Measurements from ENCODE around the gene TMEM192. TPM values are rescaled to one million over a fixed set of nuclear protein-coding genes. Genes with fewer than 3 reads are reported as not detected.

TMEM192 gene
- polyA plus RNA-seq, 2 of the 4 experiments (the other 2 are of a cell fraction): 8.4 to 19.3 TPM

GRCh38 chr4:165152527-165152926 lies 39.9 kb upstream of the TMEM192 start:
- H3K9me3 ChIP-seq: 0 out of 3 replicates have a peak, but pooled peaks cover 2% of the 10 kb centered on the region
- no peak overlapping the region for H3K4me3 ChIP-seq
- H3K27ac ChIP-seq: no peak overlapping the region
- no peaks in the 10 kb centered on the region for H3K4me1 ChIP-seq
- FAIRE-seq (no peak), DNase-seq (ENCODE audit: low read depth in 1 of 2, low spot score in 1 of 2) (no peak), ATAC-seq (no peak)
- no peak overlapping the region for H3K4me2 ChIP-seq
- no peak for TF ChIP-seq TP53 (CRISPR knock-in tag; IDR thresholded peaks at IDR 0.05)
- TF ChIP-seq RFX5 (IDR thresholded peaks at IDR 0.05): no peak
- CTCF ChIA-PET: no interaction called here
- POLR2A ChIA-PET: no interaction called here
- WGBS (ENCODE audit: missing lambda C conversion rate): 51% methylated on average over 4 of the region's 4 CpGs

DNA sequence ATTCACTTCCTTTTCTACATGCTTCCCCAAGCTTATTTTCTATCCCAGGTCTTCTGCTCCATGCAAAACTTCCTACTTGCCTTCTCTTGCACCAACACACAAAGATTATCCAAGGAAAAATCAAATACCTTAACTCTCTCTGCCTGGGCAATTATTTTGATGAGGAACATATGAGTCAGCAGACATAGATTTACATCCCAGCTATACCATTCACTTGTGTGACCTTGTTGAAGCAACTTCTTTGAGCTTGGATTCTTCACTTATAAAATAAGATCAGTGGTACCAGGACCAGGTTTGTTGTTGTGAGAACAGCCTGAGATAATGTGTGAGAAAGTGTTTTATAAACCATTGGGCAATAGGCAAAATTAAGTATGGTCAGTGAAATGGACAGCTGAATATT lies 39.1 kb upstream of the TMEM192 start:
- Histone ChIP-seq H3K27ac (no peak overlapping the region), H3K9me3 (no peaks in the 10 kb centered on the region), H3K4me3 (no peak overlapping the region), H3K4me1 (no peaks in the 10 kb centered on the region), H3K4me2 (no peak overlapping the region)
- TF ChIP-seq FOSB (CRISPR knock-in tag; IDR thresholded peaks at IDR 0.05): no peak
- TF ChIP-seq GATA3 (IDR thresholded peaks at IDR 0.05; ENCODE audit: borderline replicate concordance): no peak
- TF ChIP-seq RCOR1 (IDR thresholded peaks at IDR 0.05; ENCODE audit: low read depth, low read length): no peak
- TF ChIP-seq KDM1A (IDR thresholded peaks at IDR 0.05; ENCODE audit: low read depth): no peak
- no peak for TF ChIP-seq TFCP2L1 (CRISPR knock-in tag; IDR thresholded peaks at IDR 0.05)
- TF ChIP-seq PHF8 (IDR thresholded peaks at IDR 0.05; ENCODE audit: borderline replicate concordance, low read depth): no peak
- TF ChIP-seq TP53 (CRISPR knock-in tag; IDR thresholded peaks at IDR 0.05): no peak
- TF ChIP-seq, protein P1, sequence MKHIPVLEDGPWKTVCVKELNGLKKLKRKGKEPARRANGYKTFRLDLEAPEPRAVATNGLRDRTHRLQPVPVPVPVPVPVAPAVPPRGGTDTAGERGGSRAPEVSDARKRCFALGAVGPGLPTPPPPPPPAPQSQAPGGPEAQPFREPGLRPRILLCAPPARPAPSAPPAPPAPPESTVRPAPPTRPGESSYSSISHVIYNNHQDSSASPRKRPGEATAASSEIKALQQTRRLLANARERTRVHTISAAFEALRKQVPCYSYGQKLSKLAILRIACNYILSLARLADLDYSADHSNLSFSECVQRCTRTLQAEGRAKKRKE (CRISPR knock-in tag; IDR thresholded peaks at IDR 0.05; ENCODE audit: low read depth): no peak
- TF ChIP-seq, protein P2, sequence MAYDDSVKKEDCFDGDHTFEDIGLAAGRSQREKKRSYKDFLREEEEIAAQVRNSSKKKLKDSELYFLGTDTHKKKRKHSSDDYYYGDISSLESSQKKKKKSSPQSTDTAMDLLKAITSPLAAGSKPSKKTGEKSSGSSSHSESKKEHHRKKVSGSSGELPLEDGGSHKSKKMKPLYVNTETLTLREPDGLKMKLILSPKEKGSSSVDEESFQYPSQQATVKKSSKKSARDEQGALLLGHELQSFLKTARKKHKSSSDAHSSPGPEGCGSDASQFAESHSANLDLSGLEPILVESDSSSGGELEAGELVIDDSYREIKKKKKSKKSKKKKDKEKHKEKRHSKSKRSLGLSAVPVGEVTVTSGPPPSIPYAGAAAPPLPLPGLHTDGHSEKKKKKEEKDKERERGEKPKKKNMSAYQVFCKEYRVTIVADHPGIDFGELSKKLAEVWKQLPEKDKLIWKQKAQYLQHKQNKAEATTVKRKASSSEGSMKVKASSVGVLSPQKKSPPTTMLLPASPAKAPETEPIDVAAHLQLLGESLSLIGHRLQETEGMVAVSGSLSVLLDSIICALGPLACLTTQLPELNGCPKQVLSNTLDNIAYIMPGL (CRISPR knock-in tag; IDR thresholded peaks at IDR 0.05; ENCODE audit: borderline replicate concordance): no peak
- ChIA-PET POLR2A (no interaction called here), CTCF (interaction anchor here (1.2 kb wide), 1 partner anchor 21 kb away, joined by 5 read pairs; no protein-coding TSS in a partner anchor)
- FAIRE-seq (no peak), DNase-seq (ENCODE audit: low read depth in 1 of 2, low spot score in 1 of 2) (no peak), ATAC-seq (no peak)

GRCh38 chr4:165150545-165150944 lies 37.9 kb upstream of the TMEM192 start:
- Histone ChIP-seq H3K4me1 (no peaks in the 10 kb centered on the region), H3K9me3 (no peaks in the 10 kb centered on the region), H3K4me2 (no peak overlapping the region), H3K27ac (no peak overlapping the region), H3K4me3 (no peak overlapping the region)
- FAIRE-seq: no peak
- no peak for DNase-seq (ENCODE audit: low read depth in 1 of 2, low spot score in 1 of 2)
- ChIA-PET POLR2A (no interaction called here), CTCF (no interaction called here)
- no peak for TF ChIP-seq FOSB (CRISPR knock-in tag; IDR thresholded peaks at IDR 0.05)
- TF ChIP-seq HOXB5 (CRISPR knock-in tag; IDR thresholded peaks at IDR 0.05): no peak
- TF ChIP-seq, protein P1 (CRISPR knock-in tag; IDR thresholded peaks at IDR 0.05; ENCODE audit: low read depth): no peak
- no peak for TF ChIP-seq BHLHE40 (IDR thresholded peaks at IDR 0.05; ENCODE audit: low read depth, low read length)
- no peak for TF ChIP-seq JUN (IDR thresholded peaks at IDR 0.05)
- no peak for TF ChIP-seq ZC3H11A (IDR thresholded peaks at IDR 0.05)
- TF ChIP-seq FOSL2 (IDR thresholded peaks at IDR 0.05): no peak
- no peak for TF ChIP-seq FOSL2 (CRISPR knock-in tag; IDR thresholded peaks at IDR 0.05)
- TF ChIP-seq RAD21 (conservative IDR thresholded peaks at IDR 0.05 in 1 of 2, IDR thresholded peaks at IDR 0.05 in 1 of 2): no peak
- ATAC-seq: no peak
- WGBS (ENCODE audit: missing lambda C conversion rate): 60% methylated on average over 3 of the region's 3 CpGs

- Histone ChIP-seq H3K9me3 (0 out of 3 replicates have a peak, but pooled peaks cover 2% of the 10 kb centered on the region), H3K4me1 (no peaks in the 10 kb centered on the region), H3K27ac (no peak overlapping the region), H3K4me3 (no peak overlapping the region), H3K4me2 (no peak overlapping the region)
- WGBS (ENCODE audit: missing lambda C conversion rate): 42% methylated on average over 3 of the region's 3 CpGs
- FAIRE-seq (no peak), ATAC-seq (no peak), DNase-seq (ENCODE audit: low read depth in 1 of 2, low spot score in 1 of 2) (no peak)
- ChIA-PET CTCF (no interaction called here), POLR2A (no interaction called here)
- no peak for TF ChIP-seq HOXB5 (CRISPR knock-in tag; IDR thresholded peaks at IDR 0.05)
- TF ChIP-seq RARB (CRISPR knock-in tag; IDR thresholded peaks at IDR 0.05): no peak
- TF ChIP-seq, protein P3, sequence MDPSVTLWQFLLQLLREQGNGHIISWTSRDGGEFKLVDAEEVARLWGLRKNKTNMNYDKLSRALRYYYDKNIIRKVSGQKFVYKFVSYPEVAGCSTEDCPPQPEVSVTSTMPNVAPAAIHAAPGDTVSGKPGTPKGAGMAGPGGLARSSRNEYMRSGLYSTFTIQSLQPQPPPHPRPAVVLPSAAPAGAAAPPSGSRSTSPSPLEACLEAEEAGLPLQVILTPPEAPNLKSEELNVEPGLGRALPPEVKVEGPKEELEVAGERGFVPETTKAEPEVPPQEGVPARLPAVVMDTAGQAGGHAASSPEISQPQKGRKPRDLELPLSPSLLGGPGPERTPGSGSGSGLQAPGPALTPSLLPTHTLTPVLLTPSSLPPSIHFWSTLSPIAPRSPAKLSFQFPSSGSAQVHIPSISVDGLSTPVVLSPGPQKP (IDR thresholded peaks at IDR 0.05; ENCODE audit: low read depth, low read length): no peak
Observed at GRCh38 chr4:165138843-165139242, 26.2 kb upstream of the TMEM192 start.

Data from A549 (cell line).